HG02798 (cell line): ENCODE results near the gene FN3K.

ENCODE experiments used
- ATAC-seq: cut with Tn5 transposase; IDR thresholded peaks from one replicate; pipeline ENCODE4 v1.9.1; 2021; ENCODE audit warnings: mild to moderate bottlenecking; ENCODE audit not compliant: unreplicated experiment, poor library complexity

The FN3K gene

DNA sequence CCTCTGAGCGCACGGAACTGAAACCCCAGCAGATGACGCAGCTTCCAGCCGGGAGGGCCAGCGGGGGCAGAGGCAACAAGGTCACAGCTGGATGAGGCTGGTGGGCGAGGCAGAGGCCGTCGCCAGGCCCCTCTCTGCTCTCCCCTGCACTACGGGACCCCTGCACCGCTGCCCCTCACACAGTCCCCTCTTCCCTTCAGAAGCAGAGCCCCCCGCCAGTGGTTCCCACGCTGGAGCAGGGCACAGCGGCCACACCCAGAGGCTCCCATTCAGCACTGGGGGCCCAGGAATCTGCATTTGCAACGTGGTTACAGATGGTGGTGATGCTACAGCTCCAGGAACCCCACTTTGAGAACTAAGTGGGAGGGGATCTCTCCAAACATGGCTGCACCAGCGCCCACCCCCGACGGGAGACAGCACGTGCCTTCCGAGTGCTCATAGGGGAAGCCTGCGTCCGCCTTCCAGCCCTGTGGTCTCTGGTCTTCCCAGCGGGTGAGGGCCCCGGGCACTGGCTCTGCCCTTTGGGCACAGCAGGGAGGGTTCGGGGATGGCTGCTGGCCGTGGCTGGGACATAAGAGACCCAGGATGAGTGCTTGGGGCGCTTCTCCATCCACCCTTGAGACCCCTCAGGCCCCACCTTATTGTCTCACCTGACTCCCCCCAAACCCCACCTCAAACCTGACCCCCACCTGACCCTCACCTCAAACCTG lies 32.2 kb upstream of the FN3K start:
- no peak for ATAC-seq

DNA sequence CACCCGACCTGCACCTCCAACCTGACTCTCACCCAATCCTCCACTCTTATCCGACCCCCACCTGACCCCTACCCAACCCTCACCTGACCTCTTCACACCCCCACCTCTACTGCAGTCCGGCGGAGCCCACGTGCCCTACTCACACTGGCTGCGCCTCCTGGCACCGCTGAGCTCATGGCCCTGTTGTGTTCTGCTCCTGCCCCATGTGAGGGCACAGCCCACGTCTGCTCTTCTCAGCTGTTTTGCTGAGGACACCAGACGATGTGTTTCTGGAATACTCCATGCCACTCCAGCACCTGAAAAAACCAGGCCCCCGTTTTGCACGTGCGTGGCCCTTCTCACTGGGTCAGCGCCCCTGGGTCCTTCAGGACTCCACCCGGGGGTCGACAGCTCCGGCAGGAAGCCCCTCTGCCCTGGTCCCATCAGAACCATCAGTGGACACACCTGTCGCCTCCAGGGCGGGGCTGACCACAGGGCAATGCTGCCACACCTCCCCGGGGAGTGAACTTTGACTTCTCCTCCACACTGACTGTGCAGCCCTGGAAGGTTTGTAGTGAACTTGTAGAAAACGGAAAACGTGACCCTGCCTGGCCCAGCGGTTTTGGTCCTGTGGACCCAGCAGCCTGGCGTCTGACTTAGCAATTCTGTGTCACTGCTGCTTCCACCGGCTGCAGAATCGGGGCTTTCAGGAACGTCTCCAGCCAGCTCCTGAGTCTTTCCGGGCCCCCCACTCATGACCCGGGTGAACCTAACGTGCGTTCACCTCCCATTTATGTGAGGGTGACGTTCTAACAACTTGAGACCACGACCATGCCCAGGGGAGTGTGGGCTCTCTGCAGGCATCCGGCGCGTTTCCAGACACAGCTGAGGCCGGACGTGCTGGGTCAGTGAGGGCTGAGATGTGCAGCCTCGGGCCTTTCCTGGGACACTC lies 31.2 kb upstream of the FN3K start:
- ATAC-seq, result no peak

DNA sequence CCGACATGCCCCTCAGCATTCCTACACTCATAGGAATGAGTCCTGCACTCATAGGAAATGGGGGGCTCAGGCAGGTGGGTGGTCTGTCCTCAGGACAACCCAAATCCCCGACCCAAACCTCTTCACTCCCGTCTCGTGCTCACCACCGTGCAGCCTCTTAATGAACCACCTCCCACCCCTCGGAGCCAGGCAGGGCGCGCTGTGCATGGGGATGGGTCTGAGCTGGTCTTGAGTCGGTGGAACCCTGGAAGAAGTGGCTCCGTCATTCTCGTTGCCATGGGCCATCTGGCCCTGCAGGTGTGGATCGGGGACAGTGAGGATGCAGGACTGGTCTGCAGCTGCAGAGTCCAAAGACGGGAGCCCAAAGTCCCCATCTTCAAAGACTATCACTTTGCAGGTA lies 30.5 kb upstream of the FN3K start:
- no peak for ATAC-seq

DNA sequence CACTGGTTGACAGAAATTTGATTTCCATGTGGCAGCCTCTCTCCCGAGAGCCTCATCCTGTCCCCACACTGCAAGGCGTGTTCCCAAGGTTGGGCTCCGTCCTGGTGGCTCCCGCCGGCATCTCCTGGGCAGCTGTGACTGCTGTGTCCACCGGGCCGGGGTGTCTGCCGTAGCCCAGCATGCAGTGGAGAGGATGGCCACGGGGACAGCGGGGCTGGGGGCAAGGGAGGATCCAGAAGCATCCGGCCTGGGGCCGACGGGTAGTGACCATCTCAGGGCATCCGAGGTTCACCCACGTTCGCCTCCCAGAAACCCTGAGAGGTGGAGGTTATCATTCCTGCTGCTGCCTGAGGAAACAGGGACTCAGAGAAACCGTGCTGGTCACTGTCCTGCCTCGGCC lies 29.7 kb upstream of the FN3K start:
- ATAC-seq, result no peak

GRCh38 chr17:82709024-82709675 lies 26.3 kb upstream of the FN3K start:
- ATAC-seq, result no peak

DNA sequence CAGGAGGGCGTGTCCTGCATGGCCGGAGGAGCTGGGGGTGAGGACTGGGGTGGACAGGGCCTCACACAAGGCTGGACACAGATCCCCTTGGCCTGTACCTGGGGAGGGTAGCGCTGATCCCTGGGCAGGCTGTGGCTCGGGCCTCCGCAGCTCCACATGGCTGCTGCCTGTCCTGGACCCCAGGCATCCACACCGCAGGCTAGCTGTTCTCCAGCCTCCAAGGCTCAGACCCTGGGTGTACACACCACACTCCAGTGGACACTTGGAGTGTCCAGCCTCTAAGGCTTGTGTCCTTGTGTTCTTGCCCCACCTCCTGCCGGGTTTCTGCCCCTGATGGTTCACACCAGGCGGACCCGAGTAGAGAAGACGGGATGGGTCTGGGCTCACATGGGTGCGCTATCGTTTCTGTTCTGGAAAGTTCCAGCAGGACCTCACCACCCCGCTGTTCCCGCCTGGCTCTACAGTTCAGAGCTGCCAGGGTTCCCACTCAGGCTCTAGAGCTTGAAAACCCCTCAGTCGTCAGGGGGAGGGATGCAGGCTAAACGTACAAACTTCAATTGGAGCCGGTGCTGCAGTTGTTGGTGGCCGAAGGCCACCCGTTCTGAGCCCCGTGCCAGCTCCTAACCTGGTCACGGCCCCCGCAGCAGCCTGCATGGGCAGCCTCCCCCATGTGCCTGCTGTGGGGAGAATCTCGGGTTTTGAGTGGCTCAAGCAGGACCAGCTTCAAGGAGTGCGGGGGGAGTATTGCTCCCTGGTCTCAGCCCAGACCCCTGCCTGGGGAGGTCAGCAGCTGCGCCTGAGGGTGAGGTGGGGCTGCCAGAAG lies 25.5 kb upstream of the FN3K start:
- ATAC-seq, result no peak

DNA sequence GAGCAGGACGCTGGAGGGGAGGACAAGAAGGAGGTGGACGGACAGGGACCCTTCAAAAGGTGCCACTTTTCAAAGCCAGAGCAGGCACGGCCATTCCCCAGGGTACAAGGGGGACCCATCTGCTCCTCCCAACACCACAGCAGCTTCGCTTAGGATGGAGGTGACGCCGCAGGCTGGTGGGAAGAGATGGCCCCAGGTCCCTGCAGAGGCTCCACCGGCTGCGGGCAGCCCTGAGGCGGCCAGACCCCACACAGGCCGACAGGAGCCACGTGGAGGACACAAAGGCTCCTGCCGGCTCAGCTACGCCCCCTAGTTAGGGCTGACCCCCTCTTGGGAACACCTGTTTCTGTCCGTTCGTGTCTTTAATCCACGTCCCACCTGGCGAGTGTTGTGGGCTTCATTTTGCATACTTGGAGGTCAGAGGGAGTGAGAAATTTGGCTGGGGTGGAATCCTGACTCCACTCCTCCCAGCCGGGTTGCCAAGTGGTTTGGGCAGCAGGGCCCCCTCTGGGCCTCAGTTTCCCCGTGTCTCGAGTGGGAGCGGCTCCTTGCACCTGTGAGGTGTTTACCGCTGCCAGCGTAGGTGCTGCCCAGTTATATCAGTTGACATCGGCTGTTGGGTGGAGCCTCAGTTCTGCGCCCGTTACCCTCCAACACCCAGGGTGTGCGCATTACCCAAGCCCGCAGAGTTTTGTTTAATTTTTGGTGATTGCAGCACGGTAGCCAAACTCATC lies 24.7 kb upstream of the FN3K start:
- ATAC-seq, result no peak

DNA sequence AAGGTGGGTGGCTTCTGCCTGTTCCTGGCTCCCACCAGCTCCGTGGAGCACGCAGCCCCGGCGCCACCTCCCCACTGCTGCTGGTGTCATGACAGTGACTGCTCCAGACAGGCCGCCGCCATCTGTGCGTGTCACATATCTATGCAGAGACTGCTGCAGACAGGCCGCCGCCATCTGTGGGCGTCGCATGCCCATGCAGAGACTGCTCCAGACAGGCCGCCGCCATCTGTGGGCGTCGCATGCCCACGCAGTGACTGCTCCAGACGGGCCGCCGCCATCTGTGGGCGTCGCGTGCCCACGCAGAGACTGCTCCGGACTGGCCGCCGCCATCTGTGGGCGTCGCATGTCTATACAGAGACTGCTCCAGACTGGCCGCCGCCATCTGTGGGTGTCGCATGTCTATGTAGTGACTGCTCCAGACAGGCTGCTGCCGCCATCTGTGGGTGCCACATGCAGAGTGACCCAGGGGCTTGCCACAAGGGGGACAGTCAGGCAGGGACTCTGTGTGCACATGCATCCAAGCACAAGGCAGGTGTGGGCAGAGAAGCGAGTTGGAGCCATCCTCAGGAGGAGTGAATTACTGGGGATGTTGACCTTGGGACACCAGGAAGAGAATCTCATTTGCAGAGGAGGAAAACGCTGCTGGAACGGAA lies 22.2 kb upstream of the FN3K start:
- ATAC-seq, result no peak

GRCh38 chr17:82716203-82717010 lies 19.0 kb upstream of the FN3K start, which contains the start of gene FN3KRP:
Gene FN3KRP (plus strand): TSS chr17:82716706. CDS start chr17:82716756, 50 bp downstream.
- ATAC-seq, result peak; percentile 77

DNA sequence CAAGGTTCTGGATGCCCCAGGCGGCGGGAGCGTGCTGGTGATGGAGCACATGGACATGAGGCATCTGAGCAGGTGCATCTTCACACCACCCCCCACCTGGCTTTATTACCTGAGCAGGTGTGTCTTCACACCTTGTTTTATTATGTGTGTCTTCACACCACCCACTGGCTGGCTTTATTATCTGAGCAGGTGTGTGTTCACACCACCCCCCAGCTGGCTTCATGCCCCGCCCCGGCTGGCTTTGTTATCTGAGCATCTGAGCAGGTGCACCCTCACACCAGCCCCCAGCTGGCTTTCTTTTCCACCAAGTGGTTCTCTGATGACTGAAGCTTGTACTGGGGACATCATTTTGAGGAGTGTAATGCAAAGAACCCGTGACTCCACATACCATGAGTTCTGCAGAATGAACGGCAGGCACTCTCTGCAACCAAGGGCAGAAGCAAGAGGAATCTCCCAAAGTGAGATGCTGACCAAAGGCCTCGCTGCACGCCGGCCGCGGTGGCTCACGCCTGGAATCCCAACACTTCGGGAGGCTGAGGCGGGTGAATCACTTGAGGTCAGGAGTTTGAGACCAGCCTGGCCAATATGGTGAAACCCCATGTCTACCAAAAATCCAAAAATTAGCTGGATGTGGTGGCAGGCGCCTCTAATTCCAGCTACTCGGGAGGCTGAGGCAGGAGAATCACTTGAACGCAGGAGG lies 16.3 kb upstream of the FN3K start:
- no peak for ATAC-seq

GRCh38 chr17:82720204-82720603 lies 15.2 kb upstream of the FN3K start:
- ATAC-seq, result no peak

DNA sequence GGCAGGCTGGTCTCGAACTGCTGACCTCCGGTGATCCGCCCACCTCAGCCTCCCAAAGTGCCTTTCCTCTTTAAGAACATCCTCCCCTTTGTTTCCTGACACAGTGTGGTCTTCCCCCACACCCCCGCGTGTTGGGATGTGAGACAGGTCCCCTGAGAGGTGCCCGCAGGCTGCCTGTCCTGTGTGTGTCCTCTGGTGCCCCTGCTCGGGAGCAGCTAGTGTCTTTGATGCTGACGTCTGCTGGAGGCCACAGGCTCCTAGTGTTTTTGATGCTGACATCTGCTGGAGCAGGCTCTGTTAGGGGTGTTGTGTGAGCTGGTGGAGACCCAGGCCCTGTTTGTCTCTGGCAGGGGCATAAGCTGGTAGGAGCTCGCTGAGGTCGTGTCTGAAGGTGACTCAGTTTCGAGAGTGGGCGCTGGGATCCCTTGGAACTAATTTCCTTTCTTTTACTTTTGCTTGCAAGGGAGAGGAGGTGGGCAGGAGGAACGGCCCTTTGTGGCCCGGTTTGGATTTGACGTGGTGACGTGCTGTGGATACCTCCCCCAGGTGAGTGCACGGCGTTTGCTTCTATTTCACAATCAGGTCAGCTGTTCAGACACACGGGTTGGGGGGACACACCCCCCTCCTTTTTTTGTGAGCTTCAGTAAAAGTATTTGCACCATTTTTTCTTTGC lies 12.9 kb upstream of the FN3K start:
- ATAC-seq, result no peak

DNA sequence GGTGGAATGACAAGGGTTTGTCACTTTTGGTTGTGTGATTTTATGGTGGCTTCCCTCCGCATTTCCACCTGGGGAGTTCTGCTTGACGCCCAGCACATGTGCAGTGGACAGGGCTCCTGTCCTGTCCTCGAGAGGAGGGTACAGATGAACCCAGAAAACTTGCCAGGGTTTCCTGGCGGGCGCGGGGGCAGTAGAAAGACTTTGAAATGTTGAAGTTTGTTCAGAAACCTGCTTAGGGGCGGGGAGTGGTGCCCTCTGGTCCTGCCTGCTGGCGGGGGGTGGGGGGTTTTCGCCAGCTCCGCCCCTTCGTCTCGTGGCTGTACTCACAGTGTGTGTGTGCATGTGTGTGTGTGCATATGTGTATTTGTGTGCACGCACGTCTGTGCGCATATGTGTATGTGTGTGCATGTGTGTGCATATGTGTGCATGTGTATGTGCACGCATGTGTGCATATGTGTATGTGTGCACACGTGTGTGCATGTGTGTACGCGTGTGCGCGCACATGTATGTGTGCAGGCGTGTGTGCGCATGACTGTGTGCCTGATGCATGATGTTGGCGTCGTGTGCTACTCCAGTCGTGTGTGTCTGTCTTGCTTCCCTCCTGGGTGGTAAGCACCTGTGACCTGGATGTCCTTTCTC lies 12.1 kb upstream of the FN3K start:
- ATAC-seq, result no peak

DNA sequence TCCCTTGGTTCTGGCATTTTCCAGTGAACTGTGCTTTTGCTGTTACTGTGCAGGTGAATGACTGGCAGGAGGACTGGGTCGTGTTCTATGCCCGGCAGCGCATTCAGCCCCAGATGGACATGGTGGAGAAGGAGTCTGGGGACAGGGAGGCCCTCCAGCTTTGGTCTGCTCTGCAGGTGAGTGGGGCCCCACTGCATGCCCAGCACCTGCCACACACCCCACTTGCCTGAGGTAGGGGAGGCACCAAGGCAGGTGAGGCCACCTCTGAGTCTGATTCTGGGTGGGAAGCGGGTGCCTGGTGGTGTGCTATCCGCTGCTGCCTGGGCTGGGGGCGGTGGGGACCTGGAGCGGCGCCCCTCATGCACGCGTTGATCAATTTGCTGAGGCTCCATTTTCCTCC lies 9.0 kb upstream of the FN3K start:
- ATAC-seq, result no peak

- no peak for ATAC-seq
Observed at GRCh38 chr17:82729479-82730260, 5.7 kb upstream of the FN3K start.
